NT2/D1 (cell line): ENCODE data around the gene RORB.

Experiments
- DNase-seq: peaks from one replicate; pipeline ENCODE4 v3.0.0-alpha.2; 2011; ENCODE audit warnings: low read depth, low spot score
- H3K27me3 ChIP-seq: 2 replicates; pipeline ENCODE4 v1.6.0; 2011; ENCODE audit warnings: mild to moderate bottlenecking; ENCODE audit not compliant: insufficient read length, insufficient read depth
- H3K36me3 ChIP-seq: 2 replicates; pipeline ENCODE4 v1.6.1; 2011; ENCODE audit warnings: mild to moderate bottlenecking, low read length, mixed read lengths; ENCODE audit not compliant: insufficient read depth, insufficient read length
- H3K4me1 ChIP-seq: 2 replicates; pipeline ENCODE4 v1.5.1; 2011; ENCODE audit not compliant: insufficient read depth, insufficient read length
- H3K4me3 ChIP-seq: 2 replicates; pipeline ENCODE4 v1.5.1; 2011; ENCODE audit warnings: low read depth; ENCODE audit not compliant: insufficient read length
- H3K9ac ChIP-seq: 2 replicates; pipeline ENCODE4 v1.6.0; 2011; ENCODE audit warnings: low read depth; ENCODE audit not compliant: insufficient read length
- H3K9me3 ChIP-seq: 2 replicates; pipeline ENCODE4 v1.5.1; 2011; ENCODE audit warnings: mild to moderate bottlenecking, low read length; ENCODE audit not compliant: insufficient read depth
- SUZ12 ChIP-seq: IDR thresholded peaks from 2 replicates; pipeline ENCODE4 v1.6.1; 2011; ENCODE audit not compliant: insufficient read length, insufficient read depth; ENCODE audit errors: extremely low read depth
- YY1 ChIP-seq: IDR thresholded peaks from 2 replicates; pipeline ENCODE4 v1.6.1; 2011; ENCODE audit not compliant: insufficient read length, insufficient read depth
- ZNF274 ChIP-seq: IDR thresholded peaks from 2 replicates; pipeline ENCODE4 v1.6.1; 2011; ENCODE audit warnings: mild to moderate bottlenecking, low read depth, low read length

The RORB gene

DNA sequence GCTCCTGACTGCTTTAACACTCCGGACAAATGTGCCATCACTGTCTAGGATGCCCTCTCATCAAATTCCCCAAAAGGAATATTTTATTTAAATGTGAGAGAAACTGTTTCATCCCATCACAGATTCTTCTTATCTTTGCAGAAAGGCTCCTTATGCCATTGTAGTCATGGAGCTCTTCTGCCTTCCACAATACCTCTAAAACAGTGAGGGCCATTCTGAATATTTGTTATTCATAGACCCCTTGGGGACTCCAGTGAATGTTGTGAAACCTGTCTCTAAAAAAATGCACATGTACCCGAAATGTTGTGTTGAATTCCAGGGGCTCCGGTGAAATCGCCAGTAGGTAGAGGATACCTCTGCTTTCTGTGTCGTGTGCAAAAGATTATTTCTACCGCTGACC is 176.9 kb downstream of the RORB start:
- DNase-seq, result no peak
- no peaks in the 10 kb centered on the region for H3K27me3 ChIP-seq
- no peak overlapping the region for H3K9ac ChIP-seq
- H3K4me1 ChIP-seq, result no peaks in the 10 kb centered on the region
- no peaks in the 10 kb centered on the region for H3K9me3 ChIP-seq
- no peaks in the 10 kb centered on the region for H3K36me3 ChIP-seq
- TF ChIP-seq YY1, result no peak
- H3K4me3 ChIP-seq, result no peak overlapping the region

DNA sequence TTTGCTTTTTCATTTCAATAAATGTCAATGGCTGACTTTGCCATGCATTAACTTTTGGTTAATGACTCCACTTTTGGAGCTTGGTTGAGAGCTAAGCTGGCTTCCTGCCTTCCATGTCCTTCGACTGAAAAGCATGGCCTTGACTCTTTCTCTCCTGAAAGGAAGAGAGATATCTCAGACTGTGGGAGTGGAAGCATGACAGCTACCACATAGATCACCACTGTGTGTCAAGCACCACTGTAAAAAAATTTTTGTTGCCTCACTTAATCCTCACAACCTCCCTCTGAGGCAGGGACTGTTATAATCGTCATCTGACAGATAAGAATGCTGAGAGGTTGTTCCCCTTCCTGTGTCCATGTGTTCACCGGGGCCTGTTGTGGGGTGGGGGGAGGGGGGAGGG is 184.8 kb downstream of the RORB start:
- DNase-seq, result no peak
- H3K36me3 ChIP-seq, result no peaks in the 10 kb centered on the region
- H3K4me3 ChIP-seq, result no peak overlapping the region
- H3K4me1 ChIP-seq, result no peaks in the 10 kb centered on the region
- H3K9me3 ChIP-seq, result no peaks in the 10 kb centered on the region
- H3K27me3 ChIP-seq, result no peaks in the 10 kb centered on the region
- TF ChIP-seq YY1 (no peak), ZNF274 (no peak), SUZ12 (no peak)
- H3K9ac ChIP-seq, result no peak overlapping the region

DNA sequence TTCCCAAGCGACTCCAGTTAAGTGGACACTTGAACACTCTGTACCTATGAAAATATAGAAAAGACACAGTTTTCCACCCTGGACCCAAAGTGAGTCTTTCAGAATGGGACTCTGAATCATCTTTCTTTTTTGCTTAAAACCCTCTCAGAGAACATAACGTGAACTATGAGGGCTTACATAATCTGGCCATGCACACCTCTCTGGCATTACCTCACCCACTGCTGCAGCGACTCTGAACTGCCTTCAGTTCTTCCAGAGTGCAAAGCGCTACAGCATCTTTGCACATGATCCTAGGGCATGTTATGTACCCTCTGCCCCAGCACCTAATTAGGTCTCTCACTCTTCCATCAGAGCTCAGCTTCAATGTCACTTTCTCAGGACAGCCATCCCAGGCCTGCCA is 186.2 kb downstream of the RORB start:
- no peak for TF ChIP-seq SUZ12
- no peak for TF ChIP-seq YY1
- no peak for TF ChIP-seq ZNF274
- H3K9ac ChIP-seq, result no peak overlapping the region
- DNase-seq, result no peak
- H3K4me3 ChIP-seq, result no peak overlapping the region
- H3K9me3 ChIP-seq, result no peaks in the 10 kb centered on the region
- H3K4me1 ChIP-seq, result no peaks in the 10 kb centered on the region
- H3K36me3 ChIP-seq, result no peaks in the 10 kb centered on the region
- no peaks in the 10 kb centered on the region for H3K27me3 ChIP-seq

DNA sequence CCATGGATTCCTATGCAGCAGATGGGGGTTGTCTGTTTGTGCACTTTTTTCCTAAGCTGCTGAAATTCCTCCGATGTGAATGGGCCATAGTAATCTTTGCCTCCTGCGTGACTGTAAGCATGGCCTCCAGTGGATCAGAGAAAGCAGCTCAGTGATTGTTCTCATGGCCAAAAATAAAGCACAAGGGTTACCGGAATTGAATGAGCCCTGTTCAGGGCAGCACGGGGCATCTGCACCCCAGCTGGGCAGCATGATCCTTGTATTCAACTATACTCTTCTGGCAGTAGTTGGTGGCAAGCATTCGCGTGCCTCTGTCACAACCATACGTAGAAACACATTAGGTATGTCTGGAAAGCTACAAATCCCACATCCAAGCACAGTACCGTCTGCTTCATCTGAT is 193.9 kb downstream of the RORB start:
- Histone ChIP-seq H3K9me3 (no peaks in the 10 kb centered on the region), H3K27me3 (no peaks in the 10 kb centered on the region), H3K4me3 (no peak overlapping the region), H3K9ac (no peak overlapping the region), H3K36me3 (no peaks in the 10 kb centered on the region), H3K4me1 (no peaks in the 10 kb centered on the region)
- no peak for TF ChIP-seq YY1
- no peak for TF ChIP-seq SUZ12
- TF ChIP-seq ZNF274, result no peak
- DNase-seq, result no peak

DNA sequence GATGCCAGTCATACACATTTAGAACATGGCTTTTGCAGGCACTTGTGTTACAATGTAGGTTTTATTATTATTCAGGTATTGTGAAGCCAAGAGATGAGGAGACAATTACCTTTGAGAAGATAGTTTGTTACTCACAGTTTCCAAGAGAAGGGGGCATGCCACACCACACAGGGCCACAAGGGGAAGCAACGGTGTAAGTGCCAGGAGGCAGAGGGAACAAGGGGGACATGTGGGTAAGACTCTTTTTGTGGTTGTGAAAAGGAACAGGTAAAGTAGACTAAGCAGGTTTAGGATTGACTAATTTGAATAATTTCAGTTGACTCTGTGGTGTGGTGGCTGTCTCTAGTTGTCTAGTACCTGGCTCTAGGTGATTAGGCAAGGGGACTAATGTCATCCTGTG is 199.4 kb downstream of the RORB start:
- TF ChIP-seq SUZ12, result no peak
- no peak for TF ChIP-seq YY1
- TF ChIP-seq ZNF274, result no peak
- H3K4me1 ChIP-seq, result no peaks in the 10 kb centered on the region
- H3K4me3 ChIP-seq, result no peak overlapping the region
- no peaks in the 10 kb centered on the region for H3K27me3 ChIP-seq
- no peak for DNase-seq
- no peaks in the 10 kb centered on the region for H3K9me3 ChIP-seq
- H3K36me3 ChIP-seq, result no peaks in the 10 kb centered on the region
- H3K9ac ChIP-seq, result no peak overlapping the region

DNA sequence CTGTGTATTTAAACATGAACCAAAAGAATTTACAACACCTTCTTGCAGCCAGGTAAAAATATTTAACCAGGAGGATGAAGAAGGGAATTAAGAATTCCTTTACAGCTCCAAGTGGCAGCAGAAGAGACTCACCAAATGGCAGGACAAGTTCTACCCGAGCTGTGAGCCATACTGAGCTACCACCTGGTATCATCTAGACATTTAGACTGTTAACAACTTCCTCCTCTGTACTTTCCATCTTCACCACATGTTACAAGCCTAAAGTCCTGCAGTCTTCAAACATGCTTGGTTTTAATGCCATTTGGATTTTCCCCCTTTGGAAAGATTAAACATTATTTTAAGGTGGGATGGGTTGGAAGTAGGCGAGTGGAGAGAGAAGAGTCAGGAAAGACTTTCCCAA is 200.4 kb downstream of the RORB start:
- Histone ChIP-seq H3K27me3 (no peaks in the 10 kb centered on the region), H3K4me3 (no peak overlapping the region), H3K4me1 (no peaks in the 10 kb centered on the region), H3K9me3 (no peaks in the 10 kb centered on the region), H3K36me3 (no peaks in the 10 kb centered on the region), H3K9ac (no peak overlapping the region)
- DNase-seq, result no peak
- TF ChIP-seq ZNF274 (no peak), YY1 (no peak), SUZ12 (no peak)

DNA sequence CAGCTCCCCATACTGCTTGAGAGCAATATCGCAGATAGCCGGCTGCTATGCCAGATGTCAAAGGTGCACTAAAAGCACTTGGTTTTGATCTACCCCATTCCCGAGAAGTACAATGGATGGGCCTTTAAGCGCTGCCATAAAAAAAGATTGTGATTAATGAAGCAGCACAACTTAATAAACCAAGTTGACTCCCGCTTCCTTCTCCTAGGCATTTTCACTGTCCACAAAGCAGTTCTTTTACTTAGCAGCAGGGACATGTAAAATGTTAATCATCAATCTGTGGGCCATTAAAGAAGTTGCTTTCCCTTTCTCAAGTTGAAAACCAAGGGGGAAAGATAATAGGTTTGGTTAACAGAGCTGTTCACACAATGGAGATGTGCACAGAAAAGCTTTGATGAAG is 214.2 kb downstream of the RORB start:
- H3K9ac ChIP-seq, result no peak overlapping the region
- H3K27me3 ChIP-seq, result no peaks in the 10 kb centered on the region
- no peak overlapping the region for H3K4me3 ChIP-seq
- H3K4me1 ChIP-seq, result no peaks in the 10 kb centered on the region
- TF ChIP-seq SUZ12 (no peak), ZNF274 (no peak), YY1 (no peak)
- H3K9me3 ChIP-seq, result no peaks in the 10 kb centered on the region
- DNase-seq, result no peak
- no peaks in the 10 kb centered on the region for H3K36me3 ChIP-seq

DNA sequence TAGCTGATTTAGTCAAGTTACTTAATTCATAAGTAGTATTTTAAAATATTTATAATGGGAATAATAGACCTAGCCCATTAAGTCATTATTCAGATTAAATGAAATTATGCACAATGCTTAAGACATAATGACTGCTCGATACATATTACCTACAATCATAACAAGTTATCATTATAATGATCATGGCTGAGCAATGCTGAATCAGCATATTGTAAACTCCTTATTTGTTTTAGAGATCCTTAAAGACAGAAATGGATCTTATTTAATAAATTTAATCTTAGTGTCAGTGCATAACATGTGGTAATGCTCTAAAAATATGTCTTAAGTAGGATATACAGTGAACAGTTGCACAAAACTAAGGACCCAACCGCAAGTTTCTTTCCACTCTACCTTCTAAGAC is 221.6 kb downstream of the RORB start:
- TF ChIP-seq SUZ12 (no peak), ZNF274 (no peak), YY1 (no peak)
- Histone ChIP-seq H3K9ac (no peak overlapping the region), H3K27me3 (no peaks in the 10 kb centered on the region), H3K9me3 (no peaks in the 10 kb centered on the region), H3K4me1 (no peaks in the 10 kb centered on the region), H3K36me3 (no peaks in the 10 kb centered on the region), H3K4me3 (no peak overlapping the region)
- DNase-seq, result no peak
